Endothelial cell of umbilical vein (primary cell): Measurements from ENCODE around the gene RHOG.

Experiments used
- EZH2 ChIP-seq: IDR thresholded peaks from 2 replicates; pipeline ENCODE4 v1.6.1; 2012; ENCODE audit warnings: borderline replicate concordance, low read depth, mild to moderate bottlenecking, moderate library complexity, low read length, inconsistent platforms; ENCODE audit not compliant: severe bottlenecking
- MYC ChIP-seq: IDR thresholded peaks from one replicate; pipeline ENCODE4 v1.6.1; 2011; ENCODE audit warnings: mild to moderate bottlenecking, low read depth, low read length
- POLR2A ChIP-seq: IDR thresholded peaks from 2 replicates; pipeline ENCODE4 v1.6.1; 2012; ENCODE audit warnings: low read depth, mild to moderate bottlenecking, control low read depth, low read length
- POLR2AphosphoS5 ChIP-seq: IDR thresholded peaks from 2 replicates; pipeline ENCODE4 v1.6.1; 2012; ENCODE audit warnings: low read depth, mild to moderate bottlenecking, control low read depth, low read length, moderate library complexity; ENCODE audit not compliant: insufficient read depth
- TF ChIP-seq, protein P1 (sequence below), 2 donors: IDR thresholded peaks; 1 replicate in 1 of 2; 2 replicates in 1 of 2; pipeline ENCODE4 v1.5.1; 2011; ENCODE audit warnings: low read length in 2 of 2, mild to moderate bottlenecking in 2 of 2, moderate library complexity in 2 of 2, control low read depth in 1 of 2, inconsistent platforms in 1 of 2, low read depth in 1 of 2; ENCODE audit not compliant: insufficient read depth in 1 of 2; ENCODE audit errors: extremely low read depth in 1 of 2
- TF ChIP-seq, protein P2 (sequence below): IDR thresholded peaks from 2 replicates; pipeline ENCODE4 v1.6.1; 2011; ENCODE audit not compliant: insufficient read depth, insufficient read length

GRCh38 chr11:3882655-3883054 is 41.9 kb upstream of the RHOG start:
- TF ChIP-seq EZH2: no peak
- TF ChIP-seq, protein P1, sequence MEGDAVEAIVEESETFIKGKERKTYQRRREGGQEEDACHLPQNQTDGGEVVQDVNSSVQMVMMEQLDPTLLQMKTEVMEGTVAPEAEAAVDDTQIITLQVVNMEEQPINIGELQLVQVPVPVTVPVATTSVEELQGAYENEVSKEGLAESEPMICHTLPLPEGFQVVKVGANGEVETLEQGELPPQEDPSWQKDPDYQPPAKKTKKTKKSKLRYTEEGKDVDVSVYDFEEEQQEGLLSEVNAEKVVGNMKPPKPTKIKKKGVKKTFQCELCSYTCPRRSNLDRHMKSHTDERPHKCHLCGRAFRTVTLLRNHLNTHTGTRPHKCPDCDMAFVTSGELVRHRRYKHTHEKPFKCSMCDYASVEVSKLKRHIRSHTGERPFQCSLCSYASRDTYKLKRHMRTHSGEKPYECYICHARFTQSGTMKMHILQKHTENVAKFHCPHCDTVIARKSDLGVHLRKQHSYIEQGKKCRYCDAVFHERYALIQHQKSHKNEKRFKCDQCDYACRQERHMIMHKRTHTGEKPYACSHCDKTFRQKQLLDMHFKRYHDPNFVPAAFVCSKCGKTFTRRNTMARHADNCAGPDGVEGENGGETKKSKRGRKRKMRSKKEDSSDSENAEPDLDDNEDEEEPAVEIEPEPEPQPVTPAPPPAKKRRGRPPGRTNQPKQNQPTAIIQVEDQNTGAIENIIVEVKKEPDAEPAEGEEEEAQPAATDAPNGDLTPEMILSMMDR (IDR thresholded peaks at IDR 0.05; ENCODE audit: extremely low read depth in 1 of 2, insufficient read depth in 1 of 2, low read depth in 1 of 2, low read length in 2 of 2): no peak
- no peak for TF ChIP-seq POLR2AphosphoS5
- no peak for TF ChIP-seq POLR2A
- no peak for TF ChIP-seq MYC
- TF ChIP-seq, protein P2, sequence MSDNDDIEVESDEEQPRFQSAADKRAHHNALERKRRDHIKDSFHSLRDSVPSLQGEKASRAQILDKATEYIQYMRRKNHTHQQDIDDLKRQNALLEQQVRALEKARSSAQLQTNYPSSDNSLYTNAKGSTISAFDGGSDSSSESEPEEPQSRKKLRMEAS: no peak
